ENCODE measurements around the gene DHRS13. TPM values are rescaled to one million over a fixed set of nuclear protein-coding genes. Genes with fewer than 3 reads are reported as not detected.
A peak's percentile ranks its signal among the peaks of the same experiment; 100 is the strongest.

Gene DHRS13
- total and polyA plus RNA-seq, 2 experiments from 2014 or later = 35.4 to 40.9 TPM

GRCh38 chr17:28856028-28856574, 46.8 kb downstream of the DHRS13 start:
- TF ChIP-seq, protein P1, sequence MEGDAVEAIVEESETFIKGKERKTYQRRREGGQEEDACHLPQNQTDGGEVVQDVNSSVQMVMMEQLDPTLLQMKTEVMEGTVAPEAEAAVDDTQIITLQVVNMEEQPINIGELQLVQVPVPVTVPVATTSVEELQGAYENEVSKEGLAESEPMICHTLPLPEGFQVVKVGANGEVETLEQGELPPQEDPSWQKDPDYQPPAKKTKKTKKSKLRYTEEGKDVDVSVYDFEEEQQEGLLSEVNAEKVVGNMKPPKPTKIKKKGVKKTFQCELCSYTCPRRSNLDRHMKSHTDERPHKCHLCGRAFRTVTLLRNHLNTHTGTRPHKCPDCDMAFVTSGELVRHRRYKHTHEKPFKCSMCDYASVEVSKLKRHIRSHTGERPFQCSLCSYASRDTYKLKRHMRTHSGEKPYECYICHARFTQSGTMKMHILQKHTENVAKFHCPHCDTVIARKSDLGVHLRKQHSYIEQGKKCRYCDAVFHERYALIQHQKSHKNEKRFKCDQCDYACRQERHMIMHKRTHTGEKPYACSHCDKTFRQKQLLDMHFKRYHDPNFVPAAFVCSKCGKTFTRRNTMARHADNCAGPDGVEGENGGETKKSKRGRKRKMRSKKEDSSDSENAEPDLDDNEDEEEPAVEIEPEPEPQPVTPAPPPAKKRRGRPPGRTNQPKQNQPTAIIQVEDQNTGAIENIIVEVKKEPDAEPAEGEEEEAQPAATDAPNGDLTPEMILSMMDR (IDR thresholded peaks at IDR 0.05; ENCODE audit: low read depth, low read length) = no peak
- Histone ChIP-seq H3K4me3 (no peak overlapping the region), H3K27me3 (no peaks in the 10 kb centered on the region), H3K36me3 (peaks cover 15% of the 10 kb centered on the region), H3K4me1 (ENCODE audit: low read depth) (no peaks in the 10 kb centered on the region), H3K9me3 (ENCODE audit: low read depth) (no peaks in the 10 kb centered on the region), H3K27ac (no peak overlapping the region)
- no peak for DNase-seq (ENCODE audit: low read depth in 1 of 2, low spot score in 1 of 2)

DNA sequence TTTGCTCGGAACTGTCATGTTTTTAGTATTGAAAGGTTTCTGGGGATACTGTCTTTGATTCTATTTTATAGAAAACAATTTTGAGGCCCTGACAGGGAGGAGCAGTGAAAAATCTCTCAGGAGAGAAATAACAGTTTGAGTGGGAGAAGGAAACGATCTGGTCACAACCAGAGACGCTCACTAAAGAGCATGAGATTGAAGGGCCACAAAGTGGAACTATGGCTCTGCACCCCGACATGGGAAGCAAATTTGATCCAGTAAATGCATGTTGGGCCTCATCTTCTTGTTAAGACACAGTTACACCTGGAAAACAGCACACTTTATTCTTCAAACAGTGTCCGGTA, 47.6 kb downstream of the DHRS13 start:
- no peak for DNase-seq (ENCODE audit: low read depth in 1 of 2, low spot score in 1 of 2)
- Histone ChIP-seq H3K9me3 (ENCODE audit: low read depth) (no peaks in the 10 kb centered on the region), H3K27ac (peak overlapping the region; percentile 45), H3K36me3 (peaks cover 12% of the 10 kb centered on the region), H3K4me1 (ENCODE audit: low read depth) (no peaks in the 10 kb centered on the region), H3K4me3 (peak overlapping the region; percentile 61), H3K27me3 (no peaks in the 10 kb centered on the region)
- TF ChIP-seq, protein P1 (IDR thresholded peaks at IDR 0.05; ENCODE audit: low read depth, low read length) = no peak

DNA sequence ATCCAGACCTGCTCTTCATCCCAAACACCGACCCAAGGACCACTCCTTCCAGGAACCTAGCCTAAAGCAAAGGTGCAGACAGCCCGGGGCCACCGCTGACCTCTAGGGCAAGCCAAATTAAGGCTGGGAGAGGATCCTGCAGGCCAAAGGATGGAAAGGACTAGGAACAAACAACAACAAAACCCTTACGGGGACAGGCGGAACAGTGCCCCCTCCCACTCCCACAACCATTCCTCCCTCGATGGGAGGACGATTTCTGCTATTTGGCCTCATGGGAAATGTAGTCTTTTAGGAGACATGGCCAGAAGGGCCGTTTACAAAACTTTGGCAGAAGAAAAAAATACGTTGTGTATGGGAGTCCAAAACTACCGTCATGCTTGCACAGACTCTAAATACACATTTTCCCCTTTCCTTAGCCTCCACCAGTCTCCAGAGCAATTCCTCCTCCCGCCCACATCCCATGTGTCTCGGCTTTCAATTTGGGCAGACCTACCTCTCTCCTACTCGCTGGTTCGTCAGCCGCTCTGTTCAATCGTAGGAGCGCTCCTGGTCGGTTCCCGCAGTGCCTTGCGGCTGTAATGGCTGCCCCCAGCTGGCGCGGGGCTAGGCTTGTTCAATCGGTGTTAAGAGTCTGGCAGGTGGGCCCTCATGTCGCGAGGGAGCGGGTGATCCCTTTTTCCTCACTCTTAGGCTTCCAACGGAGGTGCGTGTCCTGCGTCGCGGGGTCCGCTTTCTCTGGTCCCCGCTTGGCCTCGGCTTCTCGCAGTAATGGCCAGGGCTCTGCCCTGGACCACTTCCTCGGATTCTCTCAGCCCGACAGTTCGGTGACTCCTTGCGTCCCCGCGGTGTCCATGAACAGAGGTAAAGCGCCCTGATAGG, 48.2 kb downstream of the DHRS13 start, which contains the start of gene ERAL1:
Gene ERAL1, plus strand, starts transcription at position 560 of the 879 bp plus-strand sequence. Its CDS starts 19 bp downstream, at position 579.
- DNase-seq (ENCODE audit: low read depth in 1 of 2, low spot score in 1 of 2) = peak; percentile 90 to 92
- no peaks in the 10 kb centered on the region for H3K4me1 ChIP-seq (ENCODE audit: low read depth)
- no peaks in the 10 kb centered on the region for H3K27me3 ChIP-seq
- no peaks in the 10 kb centered on the region for H3K9me3 ChIP-seq (ENCODE audit: low read depth)
- peaks cover 9% of the 10 kb centered on the region for H3K36me3 ChIP-seq
- TF ChIP-seq, protein P1 (IDR thresholded peaks at IDR 0.05; ENCODE audit: low read depth, low read length) = no peak
- peak within 1 kb of the TSS; percentile 45 for H3K27ac ChIP-seq
- H3K4me3 ChIP-seq = peak within 1 kb of the TSS; percentile 61

DNA sequence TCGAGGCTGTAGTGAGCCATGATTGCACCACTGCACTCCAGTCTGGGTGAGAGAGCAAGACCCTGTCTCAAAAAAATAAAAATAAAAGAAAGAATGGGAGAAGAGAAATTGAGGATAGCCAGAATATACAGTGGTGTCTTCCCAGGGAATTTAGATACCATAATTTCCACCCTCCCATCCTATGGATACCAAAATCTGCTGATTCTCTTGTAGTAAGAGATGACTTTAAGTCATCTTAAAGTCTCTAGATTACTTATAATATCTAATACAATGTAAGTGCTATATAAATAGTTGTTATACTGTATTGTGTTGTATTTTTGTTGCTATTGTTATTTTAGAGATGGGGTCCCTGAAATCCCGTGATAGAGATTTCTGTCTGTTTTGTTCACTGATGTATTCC, 49.6 kb downstream of the DHRS13 start:
- peaks cover 6% of the 10 kb centered on the region for H3K36me3 ChIP-seq
- no peak overlapping the region for H3K27ac ChIP-seq
- peaks cover 6% of the 10 kb centered on the region for H3K4me1 ChIP-seq (ENCODE audit: low read depth)
- H3K27me3 ChIP-seq = no peaks in the 10 kb centered on the region
- TF ChIP-seq, protein P1 (IDR thresholded peaks at IDR 0.05; ENCODE audit: low read depth, low read length) = no peak
- DNase-seq (ENCODE audit: low read depth in 1 of 2, low spot score in 1 of 2) = no peak
- no peaks in the 10 kb centered on the region for H3K9me3 ChIP-seq (ENCODE audit: low read depth)
- H3K4me3 ChIP-seq = no peak overlapping the region

DNA sequence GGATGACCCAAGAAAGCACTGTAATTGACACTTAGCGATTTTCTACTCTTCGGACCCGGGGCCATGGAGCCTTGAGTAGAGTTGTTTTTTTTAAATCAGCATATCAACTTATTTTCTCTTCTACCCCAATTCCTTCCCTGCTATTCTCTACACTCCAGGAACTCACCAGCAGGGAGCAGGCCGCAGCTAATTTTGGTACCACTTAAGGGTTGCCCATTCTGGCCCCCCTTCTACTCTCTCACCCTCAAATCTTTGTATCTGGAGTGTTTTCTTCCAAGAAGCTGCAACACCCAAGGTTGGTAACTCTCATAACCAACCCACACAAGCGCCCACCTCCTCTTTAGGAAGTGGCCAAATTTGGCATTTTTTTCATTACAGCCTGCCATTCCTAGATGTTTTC, 53.6 kb downstream of the DHRS13 start:
- Histone ChIP-seq H3K4me3 (no peak overlapping the region), H3K27me3 (no peaks in the 10 kb centered on the region), H3K36me3 (no peaks in the 10 kb centered on the region), H3K9me3 (ENCODE audit: low read depth) (no peaks in the 10 kb centered on the region), H3K27ac (peak overlapping the region; percentile 51), H3K4me1 (ENCODE audit: low read depth) (peaks cover 6% of the 10 kb centered on the region)
- TF ChIP-seq, protein P1 (IDR thresholded peaks at IDR 0.05; ENCODE audit: low read depth, low read length) = peak; percentile 3
- DNase-seq (ENCODE audit: low read depth in 1 of 2, low spot score in 1 of 2) = peak in 1 of 2 donors; percentile 50

Data from cardiac muscle cell (in vitro differentiated cells and primary cell).